Measurements from ENCODE around the gene UBE2L5. TPM values are rescaled to one million over a fixed set of nuclear protein-coding genes. Genes with fewer than 3 reads are reported as not detected.

The UBE2L5 gene
- total and polyA plus RNA-seq, 8 donors: 0.28 to 0.95 (median 0.40) TPM; not detected in 2

GRCh38 chr13:30391956-30392680 lies 30.2 kb upstream of the UBE2L5 start:
- Histone ChIP-seq H3K27ac (no peak overlapping the region), H3K4me1 (peaks cover 0 to 15% of the 10 kb centered on the region in 2 donors), H3K4me3 (no peak overlapping the region), H3K27me3 (no peaks in the 10 kb centered on the region), H3K9me3 (no peaks in the 10 kb centered on the region), H3K36me3 (no peaks in the 10 kb centered on the region)
- TF ChIP-seq CTCF (IDR thresholded peaks at IDR 0.05): no peak
- ATAC-seq: no peak
- intact Hi-C loops (cut with DNase I): no loop called here
- DNase-seq: no peak

- intact Hi-C loops (cut with DNase I): no loop called here
Observed at GRCh38 chr13:30392681-30393045, 29.6 kb upstream of the UBE2L5 start.

GRCh38 chr13:30394751-30395191 lies 27.5 kb upstream of the UBE2L5 start:
- Histone ChIP-seq H3K9me3 (no peaks in the 10 kb centered on the region), H3K36me3 (no peaks in the 10 kb centered on the region), H3K27ac (peak overlapping the region; percentile 90 to 94), H3K4me3 (peak overlapping the region; percentile 34 to 52), H3K4me1 (peaks cover 0 to 11% of the 10 kb centered on the region in 2 donors), H3K27me3 (no peaks in the 10 kb centered on the region)
- DNase-seq (no peak), ATAC-seq (peak; percentile 24)
- TF ChIP-seq CTCF (IDR thresholded peaks at IDR 0.05): no peak
- intact Hi-C loops (cut with DNase I): no loop called here

More at GRCh38 chr13:30392681-30393045, 29.6 kb upstream of the UBE2L5 start:
- no peak for TF ChIP-seq CTCF (IDR thresholded peaks at IDR 0.05)
- H3K27me3 ChIP-seq: no peaks in the 10 kb centered on the region
- H3K36me3 ChIP-seq: no peaks in the 10 kb centered on the region
- no peak for ATAC-seq
- no peak for DNase-seq
- H3K27ac ChIP-seq: no peak overlapping the region
- H3K4me3 ChIP-seq: no peak overlapping the region
- H3K4me1 ChIP-seq: peaks cover 0 to 15% of the 10 kb centered on the region in 2 donors
- no peaks in the 10 kb centered on the region for H3K9me3 ChIP-seq

GRCh38 chr13:30395192-30396158 lies 26.8 kb upstream of the UBE2L5 start:
- intact Hi-C loops (cut with DNase I): no loop called here
- Histone ChIP-seq H3K27me3 (no peaks in the 10 kb centered on the region), H3K4me3 (peak overlapping the region; percentile 34 to 52), H3K9me3 (no peaks in the 10 kb centered on the region), H3K4me1 (peaks cover 0 to 11% of the 10 kb centered on the region in 2 donors), H3K27ac (peak overlapping the region; percentile 90 to 94), H3K36me3 (no peaks in the 10 kb centered on the region)
- ATAC-seq (peak; percentile 88), DNase-seq (peak; percentile 83 to 97 (median 92))
- TF ChIP-seq CTCF (IDR thresholded peaks at IDR 0.05): no peak

Data from left lung (tissue), 10 donors.